ENCODE data around the gene EARS2. TPM values are rescaled to one million over a fixed set of nuclear protein-coding genes. Genes with fewer than 3 reads are reported as not detected.

The EARS2 gene
- total and polyA plus RNA-seq, 2 donors from 2014 or later, result 21.6 to 30.4 TPM

DNA sequence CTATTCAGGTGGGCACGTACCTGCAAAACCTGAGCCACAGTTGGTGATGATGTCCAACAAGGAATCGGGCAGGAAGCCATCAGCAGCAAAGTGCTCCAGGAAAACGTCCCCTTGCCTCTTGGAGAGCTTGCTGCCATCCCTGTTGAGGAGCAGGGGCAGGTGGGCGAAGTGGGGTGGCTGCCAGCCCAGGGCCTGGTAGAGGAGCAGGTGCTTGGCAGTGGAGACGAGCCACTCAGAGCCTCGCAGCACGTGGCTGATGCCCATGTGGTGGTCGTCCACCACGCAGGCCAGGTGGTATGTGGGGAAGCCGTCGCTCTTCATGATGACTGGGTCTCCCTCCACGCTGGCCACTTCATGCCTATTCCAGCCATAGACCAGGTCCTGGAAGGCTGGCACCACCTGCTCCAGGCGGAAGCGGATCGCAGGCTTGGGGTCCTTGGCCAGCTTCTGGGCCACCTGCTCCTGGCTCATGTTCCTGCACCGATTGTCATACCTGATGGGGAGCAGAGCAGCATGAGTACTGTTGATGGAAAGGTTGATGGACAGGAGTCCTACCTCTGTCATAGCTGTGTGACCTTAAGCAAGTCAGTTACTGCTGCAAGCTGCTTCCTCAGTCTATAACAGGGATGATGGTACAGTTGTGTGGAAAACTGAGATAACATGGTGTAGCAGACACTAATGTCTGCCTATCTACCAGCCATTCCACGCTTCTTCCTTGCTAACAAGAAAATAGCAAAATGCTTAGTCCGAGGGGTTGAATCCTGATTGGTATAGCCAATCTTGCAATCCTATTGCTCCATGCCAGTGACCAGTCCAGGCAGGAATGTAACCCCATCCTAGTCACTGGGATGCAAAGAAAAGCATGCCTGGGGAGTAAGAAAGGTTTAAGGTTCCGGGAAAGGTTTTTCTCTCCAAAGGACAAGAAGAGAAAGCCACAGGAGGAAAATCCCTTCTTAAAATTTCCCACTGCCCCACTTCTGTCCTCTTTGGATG is 22.0 kb downstream of the EARS2 start:
- Histone ChIP-seq H3K27ac (ENCODE audit: low read depth in 2 of 2, low read length in 2 of 2) (no peak overlapping the region), H3K4me3 (ENCODE audit: low read length in 3 of 3) (no peak overlapping the region), H3K27me3 (ENCODE audit: control insufficient read depth, insufficient read depth, low read length) (no peaks in the 10 kb centered on the region), H3K4me1 (ENCODE audit: control insufficient read depth in 2 of 3, insufficient read depth in 2 of 3, low read depth in 1 of 3, low read length in 3 of 3) (no peaks in the 10 kb centered on the region), H3K36me3 (ENCODE audit: control insufficient read depth in 2 of 3, insufficient read depth in 3 of 3, low read length in 3 of 3) (peaks cover 4 to 34% (median 18%) of the 10 kb centered on the region in 3 donors), H3K9ac (ENCODE audit: low read length in 3 of 3) (no peak overlapping the region), H3K9me3 (ENCODE audit: control insufficient read depth in 2 of 3, insufficient read depth in 1 of 3, low read length in 3 of 3) (no peaks in the 10 kb centered on the region)
- intact Hi-C loops (cut with DNase I), result no loop called here
- DNase-seq (peak in 1 of 5 donors; percentile 57), FAIRE-seq (no peak)
- TF ChIP-seq, protein P1, sequence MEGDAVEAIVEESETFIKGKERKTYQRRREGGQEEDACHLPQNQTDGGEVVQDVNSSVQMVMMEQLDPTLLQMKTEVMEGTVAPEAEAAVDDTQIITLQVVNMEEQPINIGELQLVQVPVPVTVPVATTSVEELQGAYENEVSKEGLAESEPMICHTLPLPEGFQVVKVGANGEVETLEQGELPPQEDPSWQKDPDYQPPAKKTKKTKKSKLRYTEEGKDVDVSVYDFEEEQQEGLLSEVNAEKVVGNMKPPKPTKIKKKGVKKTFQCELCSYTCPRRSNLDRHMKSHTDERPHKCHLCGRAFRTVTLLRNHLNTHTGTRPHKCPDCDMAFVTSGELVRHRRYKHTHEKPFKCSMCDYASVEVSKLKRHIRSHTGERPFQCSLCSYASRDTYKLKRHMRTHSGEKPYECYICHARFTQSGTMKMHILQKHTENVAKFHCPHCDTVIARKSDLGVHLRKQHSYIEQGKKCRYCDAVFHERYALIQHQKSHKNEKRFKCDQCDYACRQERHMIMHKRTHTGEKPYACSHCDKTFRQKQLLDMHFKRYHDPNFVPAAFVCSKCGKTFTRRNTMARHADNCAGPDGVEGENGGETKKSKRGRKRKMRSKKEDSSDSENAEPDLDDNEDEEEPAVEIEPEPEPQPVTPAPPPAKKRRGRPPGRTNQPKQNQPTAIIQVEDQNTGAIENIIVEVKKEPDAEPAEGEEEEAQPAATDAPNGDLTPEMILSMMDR (IDR thresholded peaks at IDR 0.05; ENCODE audit: borderline replicate concordance, extremely low read depth, insufficient read depth), result no peak

DNA sequence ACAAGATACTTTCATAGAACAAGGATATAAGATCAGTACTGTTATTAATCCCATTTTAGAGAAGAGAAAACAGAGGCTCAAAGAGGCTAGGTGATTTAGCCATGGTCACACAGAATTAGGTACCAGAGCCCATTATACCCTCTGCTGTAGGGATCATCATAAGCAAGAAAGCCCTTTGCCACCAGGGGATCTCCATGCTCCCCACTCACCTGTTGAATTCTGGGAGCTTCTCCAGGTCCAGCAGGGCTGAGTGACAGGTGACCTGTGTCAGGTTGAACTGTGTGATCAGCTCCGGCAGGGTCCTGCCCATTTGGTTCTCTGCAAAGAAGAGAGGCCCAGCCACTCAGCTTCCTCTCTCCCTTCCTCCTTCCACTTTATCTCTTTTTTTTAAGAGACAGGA is 24.7 kb downstream of the EARS2 start:
- no peaks in the 10 kb centered on the region for H3K9me3 ChIP-seq (ENCODE audit: control insufficient read depth in 2 of 3, insufficient read depth in 1 of 3, low read length in 3 of 3)
- H3K4me1 ChIP-seq (ENCODE audit: control insufficient read depth in 2 of 3, insufficient read depth in 2 of 3, low read depth in 1 of 3, low read length in 3 of 3), result peaks cover 0 to 15% (median 7%) of the 10 kb centered on the region in 3 donors
- intact Hi-C loops (cut with DNase I), result no loop called here
- peak in 1 of 5 donors; percentile 4 for DNase-seq
- TF ChIP-seq, protein P1 (IDR thresholded peaks at IDR 0.05; ENCODE audit: borderline replicate concordance, extremely low read depth, insufficient read depth), result no peak
- H3K27me3 ChIP-seq (ENCODE audit: control insufficient read depth, insufficient read depth, low read length), result no peaks in the 10 kb centered on the region
- H3K27ac ChIP-seq (ENCODE audit: low read depth in 2 of 2, low read length in 2 of 2), result no peak overlapping the region
- no peak overlapping the region for H3K4me3 ChIP-seq (ENCODE audit: low read length in 3 of 3)
- FAIRE-seq, result no peak
- H3K36me3 ChIP-seq (ENCODE audit: control insufficient read depth in 2 of 3, insufficient read depth in 3 of 3, low read length in 3 of 3), result peaks cover 9 to 35% (median 23%) of the 10 kb centered on the region in 3 donors
- no peak overlapping the region for H3K9ac ChIP-seq (ENCODE audit: low read length in 3 of 3)

- H3K9ac ChIP-seq (ENCODE audit: low read length in 3 of 3), result no peak overlapping the region
- peaks cover 10 to 37% (median 23%) of the 10 kb centered on the region in 3 donors for H3K36me3 ChIP-seq (ENCODE audit: control insufficient read depth in 2 of 3, insufficient read depth in 3 of 3, low read length in 3 of 3)
- no peak overlapping the region for H3K27ac ChIP-seq (ENCODE audit: low read depth in 2 of 2, low read length in 2 of 2)
- H3K27me3 ChIP-seq (ENCODE audit: control insufficient read depth, insufficient read depth, low read length), result no peaks in the 10 kb centered on the region
- DNase-seq, result no peak
- no peak for FAIRE-seq
- peaks cover 0 to 15% (median 7%) of the 10 kb centered on the region in 3 donors for H3K4me1 ChIP-seq (ENCODE audit: control insufficient read depth in 2 of 3, insufficient read depth in 2 of 3, low read depth in 1 of 3, low read length in 3 of 3)
- TF ChIP-seq, protein P1 (IDR thresholded peaks at IDR 0.05; ENCODE audit: borderline replicate concordance, extremely low read depth, insufficient read depth), result no peak
- H3K4me3 ChIP-seq (ENCODE audit: low read length in 3 of 3), result no peak overlapping the region
- intact Hi-C loops (cut with DNase I), result no loop called here
- H3K9me3 ChIP-seq (ENCODE audit: control insufficient read depth in 2 of 3, insufficient read depth in 1 of 3, low read length in 3 of 3), result no peaks in the 10 kb centered on the region
These were observed 27.1 kb downstream of the EARS2 start for GRCh38 chr16:23530062-23530461.
